IPS-18a (cell line): Measurements from ENCODE around the gene NDUFB10.
"Not testable (repeated sequence)": the region's sequence is repeated elsewhere in the genome, so short reads cannot be mapped to it uniquely, and the experiment has no call there.

Experiments
- H3K27ac ChIP-seq: one replicate; pipeline ENCODE4 v1.5.1; 2013; ENCODE audit warnings: low read length
- H3K27me3 ChIP-seq: one replicate; pipeline ENCODE4 v1.6.1; 2013; ENCODE audit warnings: mild to moderate bottlenecking, low read length; ENCODE audit not compliant: control insufficient read depth, insufficient read depth
- H3K36me3 ChIP-seq: one replicate; pipeline ENCODE4 v1.6.1; 2013; ENCODE audit warnings: low read depth, low read length; ENCODE audit not compliant: control insufficient read depth
- H3K4me1 ChIP-seq: one replicate; pipeline ENCODE4 v1.6.1; 2013; ENCODE audit warnings: low read depth, low read length; ENCODE audit not compliant: control insufficient read depth
- H3K4me3 ChIP-seq: one replicate; pipeline ENCODE4 v1.5.1; 2013; ENCODE audit warnings: low read length
- H3K9ac ChIP-seq: one replicate; pipeline ENCODE4 v1.6.1; 2013; ENCODE audit warnings: mild to moderate bottlenecking, low read length, moderate library complexity
- H3K9me3 ChIP-seq: one replicate; pipeline ENCODE4 v1.6.1; 2013; ENCODE audit warnings: low read depth, low read length; ENCODE audit not compliant: control insufficient read depth

Gene NDUFB10

GRCh38 chr16:1957434-1958142 is 1.8 kb upstream of the NDUFB10 start:
- H3K27me3 ChIP-seq, H3K4me3 ChIP-seq, H3K27ac ChIP-seq, H3K9me3 ChIP-seq, H3K9ac ChIP-seq, H3K4me1 ChIP-seq: not testable (repeated sequence)
- H3K36me3 ChIP-seq, result peaks cover 15% of the 10 kb centered on the region

- H3K27ac ChIP-seq, H3K27me3 ChIP-seq, H3K4me3 ChIP-seq, H3K9ac ChIP-seq, H3K9me3 ChIP-seq: not testable (repeated sequence)
- Histone ChIP-seq H3K4me1 (peaks cover 10% of the 10 kb centered on the region), H3K36me3 (peaks cover 20% of the 10 kb centered on the region)
These were observed 1.2 kb upstream of the NDUFB10 start for GRCh38 chr16:1958143-1958491.

GRCh38 chr16:1958715-1959268 is 546 bp upstream of the NDUFB10 start:
- peaks cover 27% of the 10 kb centered on the region for H3K36me3 ChIP-seq
- H3K27ac ChIP-seq, result no peak overlapping the region
- H3K4me1 ChIP-seq, result peaks cover 10% of the 10 kb centered on the region
- no peak overlapping the region for H3K9ac ChIP-seq
- no peaks in the 10 kb centered on the region for H3K27me3 ChIP-seq
- no peaks in the 10 kb centered on the region for H3K9me3 ChIP-seq
- peak overlapping the region; percentile 83 for H3K4me3 ChIP-seq

- peaks cover 30% of the 10 kb centered on the region for H3K36me3 ChIP-seq
- no peaks in the 10 kb centered on the region for H3K9me3 ChIP-seq
- H3K9ac ChIP-seq, result no peak overlapping the region
- H3K27ac ChIP-seq, result no peak overlapping the region
- no peaks in the 10 kb centered on the region for H3K27me3 ChIP-seq
- peaks cover 10% of the 10 kb centered on the region for H3K4me1 ChIP-seq
- H3K4me3 ChIP-seq, result peak overlapping the region; percentile 83
These were observed 1.6 kb downstream of the NDUFB10 start for GRCh38 chr16:1960665-1961630.

GRCh38 chr16:1961651-1962067 is 2.3 kb downstream of the NDUFB10 start:
- H3K27ac ChIP-seq, result no peak overlapping the region
- peaks cover 10% of the 10 kb centered on the region for H3K4me1 ChIP-seq
- no peaks in the 10 kb centered on the region for H3K27me3 ChIP-seq
- no peak overlapping the region for H3K9ac ChIP-seq
- no peaks in the 10 kb centered on the region for H3K9me3 ChIP-seq
- H3K36me3 ChIP-seq, result peaks cover 30% of the 10 kb centered on the region
- H3K4me3 ChIP-seq, result peak overlapping the region; percentile 80

- Histone ChIP-seq H3K4me3 (peak overlapping the region; percentile 80), H3K4me1 (peaks cover 10% of the 10 kb centered on the region), H3K9ac (peak overlapping the region; percentile 91), H3K36me3 (peaks cover 30% of the 10 kb centered on the region)
- not testable (repeated sequence) for H3K9me3 ChIP-seq, H3K27ac ChIP-seq, H3K27me3 ChIP-seq
These were observed 3.1 kb downstream of the NDUFB10 start for GRCh38 chr16:1962161-1963153.

- Histone ChIP-seq H3K4me1 (peaks cover 10% of the 10 kb centered on the region), H3K27ac (peak overlapping the region; percentile 3), H3K36me3 (peaks cover 30% of the 10 kb centered on the region)
These were observed 4.6 kb downstream of the NDUFB10 start for GRCh38 chr16:1963806-1964505.

GRCh38 chr16:1964506-1965395 is 5.4 kb downstream of the NDUFB10 start, which contains the start of gene RPS2:
TSS of gene RPS2 (minus strand) at chr16:1964826. CDS start at chr16:1964625, 201 bp downstream.
- peaks cover 10% of the 10 kb centered on the region for H3K4me1 ChIP-seq
- H3K4me3 ChIP-seq, result peak within 1 kb of the TSS; percentile 80
- no peaks in the 10 kb centered on the region for H3K9me3 ChIP-seq
- peak within 1 kb of the TSS; percentile 3 for H3K27ac ChIP-seq
- H3K9ac ChIP-seq, result peak within 1 kb of the TSS; percentile 91
- H3K36me3 ChIP-seq, result peaks cover 30% of the 10 kb centered on the region
- H3K27me3 ChIP-seq, result no peaks in the 10 kb centered on the region

More at GRCh38 chr16:1963806-1964505, 4.6 kb downstream of the NDUFB10 start:
- H3K4me3 ChIP-seq, result peak overlapping the region; percentile 80
- H3K9ac ChIP-seq, result peak overlapping the region; percentile 91
- no peaks in the 10 kb centered on the region for H3K27me3 ChIP-seq
- no peaks in the 10 kb centered on the region for H3K9me3 ChIP-seq

- no peak overlapping the region for H3K27ac ChIP-seq
- peaks cover 30% of the 10 kb centered on the region for H3K36me3 ChIP-seq
- peaks cover 10% of the 10 kb centered on the region for H3K4me1 ChIP-seq
- no peaks in the 10 kb centered on the region for H3K9me3 ChIP-seq
- no peaks in the 10 kb centered on the region for H3K27me3 ChIP-seq
- H3K9ac ChIP-seq, result peak overlapping the region; percentile 91
- H3K4me3 ChIP-seq, result peak overlapping the region; percentile 80
These were observed 6.2 kb downstream of the NDUFB10 start for GRCh38 chr16:1965396-1966001.
